Myocyte (in vitro differentiated cells): ENCODE measurements around the gene RAD51B. TPM values are rescaled to one million over a fixed set of nuclear protein-coding genes. Genes with fewer than 3 reads are reported as not detected.

Experiments used
- DNase-seq: peaks from one replicate; pipeline ENCODE4 v3.0.0-alpha.2; 2012; ENCODE audit warnings: low read depth
- total RNA-seq: library from RNA; depleted of rRNA; stranded (reverse); fragments of >200 nt; gene quantifications from 2 replicates; pipeline ENCODE4 v1.2.3, GENCODE V29; 2014

The RAD51B gene
- total RNA-seq, 1 donor from 2014 or later: 70.0 TPM

DNA sequence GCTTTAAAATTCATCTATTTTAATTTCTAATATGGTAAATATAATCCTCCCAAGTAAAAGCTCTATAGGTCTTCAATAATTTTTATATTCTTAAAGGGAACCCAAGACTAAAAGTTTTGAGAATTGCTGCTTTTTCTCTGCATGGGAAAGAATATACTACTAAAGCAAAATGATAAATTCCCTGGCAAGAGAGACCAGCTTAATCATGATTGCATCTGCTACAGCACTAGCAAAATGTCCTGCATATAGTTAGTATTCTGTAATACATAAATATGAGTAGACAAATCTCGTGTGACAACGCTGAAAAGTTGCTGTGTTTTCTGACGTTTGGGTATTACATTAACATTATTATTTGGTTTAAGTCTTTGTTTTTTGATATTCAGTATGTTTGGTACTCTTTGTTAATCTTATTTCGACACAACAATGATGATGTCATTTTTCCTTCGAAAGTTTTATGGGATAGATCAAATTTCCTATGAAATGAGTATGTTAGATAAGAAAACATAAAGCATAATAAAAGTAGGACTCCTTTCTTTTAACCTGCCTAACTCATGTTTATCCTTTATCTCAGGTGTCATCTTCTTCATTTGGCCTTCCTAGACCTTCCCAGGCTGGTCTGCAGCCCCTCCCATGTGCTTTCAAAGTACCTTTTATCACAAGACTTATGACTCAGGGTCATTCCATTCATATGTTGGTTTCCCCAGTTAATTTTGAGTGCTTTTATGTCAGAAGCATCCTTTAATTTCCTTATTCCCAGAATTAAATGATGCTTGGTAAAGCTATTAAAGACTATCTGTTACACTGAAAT lies 321.9 kb downstream of the RAD51B start:
- DNase-seq: peak; percentile 35

DNA sequence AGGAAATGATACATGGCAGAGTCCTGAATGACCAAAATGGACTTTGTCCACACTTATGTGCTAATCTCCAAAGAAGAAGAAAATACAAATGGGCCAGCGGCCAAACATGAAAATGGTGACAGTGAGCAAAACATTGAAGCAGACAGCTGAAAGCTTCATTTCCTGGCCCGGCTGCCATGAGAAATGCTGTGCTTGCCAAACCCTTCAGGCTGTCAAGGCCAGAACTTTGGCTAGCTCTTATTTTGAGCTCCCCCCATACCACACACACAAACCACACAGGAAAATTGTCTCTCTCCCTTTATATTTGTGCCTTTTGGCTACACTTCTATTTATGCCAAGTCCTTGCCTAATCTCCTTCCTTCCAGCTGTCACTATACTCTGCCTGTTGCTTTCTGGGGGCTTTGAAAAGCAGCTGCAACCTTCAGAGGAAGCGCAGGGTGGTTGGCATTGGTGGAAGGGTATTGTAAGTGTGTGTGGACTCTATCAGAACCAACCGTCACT lies 323.8 kb downstream of the RAD51B start:
- peak; percentile 98 for DNase-seq

- peak; percentile 83 for DNase-seq
These were observed 324.6 kb downstream of the RAD51B start for GRCh38 chr14:68144051-68144681.

DNA sequence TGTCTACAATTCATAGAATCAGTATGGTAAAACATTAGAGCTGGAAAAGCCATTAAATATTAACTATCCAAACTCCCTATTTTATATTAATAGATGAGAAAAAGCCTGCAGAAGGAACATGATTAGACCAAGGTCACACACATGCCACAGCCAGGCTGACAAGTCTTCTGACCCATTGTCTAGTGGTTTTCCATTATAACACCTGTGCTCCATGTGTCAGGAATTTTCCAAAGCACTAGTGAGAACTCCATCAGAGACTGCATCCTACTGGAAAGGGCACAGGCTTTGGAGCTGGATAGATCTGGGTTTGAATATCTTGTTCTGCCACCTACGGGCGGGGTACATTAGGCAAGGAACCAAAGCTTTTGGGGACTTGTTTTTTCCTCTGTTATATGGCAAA lies 325.5 kb downstream of the RAD51B start:
- peak; percentile 95 for DNase-seq

- DNase-seq: peak; percentile 43
These were observed 326.0 kb downstream of the RAD51B start for GRCh38 chr14:68145539-68145938.

DNA sequence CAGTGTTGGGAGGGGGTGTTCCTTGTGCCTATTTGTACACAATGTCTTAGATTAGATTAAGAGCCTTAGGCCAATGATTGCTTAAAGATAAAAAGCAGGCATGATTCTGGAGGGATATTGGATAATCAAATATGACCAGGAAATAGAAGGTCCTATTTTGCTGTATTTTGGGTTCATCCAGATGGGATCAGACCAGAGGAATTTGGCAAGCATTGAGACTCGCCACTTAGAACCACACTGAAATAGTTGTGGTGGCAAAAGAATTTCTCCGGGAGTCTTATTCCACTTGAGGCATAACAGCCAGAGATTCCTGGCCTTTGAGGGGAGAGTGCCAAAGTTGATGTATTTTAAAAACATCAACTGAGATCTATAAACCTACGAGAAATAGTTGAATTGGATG lies 327.2 kb downstream of the RAD51B start:
- DNase-seq: peak; percentile 99

DNA sequence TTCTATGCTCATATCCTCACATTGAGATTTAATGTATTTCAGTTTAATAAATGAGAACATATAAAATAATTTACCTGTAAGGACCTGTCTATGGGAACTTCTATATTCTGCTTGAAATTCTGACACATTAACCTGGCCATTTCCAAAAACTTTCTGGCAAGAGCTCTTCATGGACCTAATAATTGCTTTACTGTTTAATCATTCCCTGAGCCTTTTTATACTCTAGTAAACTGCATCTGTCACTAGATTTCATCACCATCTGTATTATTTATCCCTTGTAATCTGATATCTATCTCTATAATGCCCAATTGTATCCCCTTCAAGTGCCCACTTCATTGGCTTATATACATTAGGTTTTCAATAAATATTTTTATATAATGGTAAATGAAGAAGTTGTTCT lies 327.7 kb downstream of the RAD51B start:
- DNase-seq: peak; percentile 67

DNA sequence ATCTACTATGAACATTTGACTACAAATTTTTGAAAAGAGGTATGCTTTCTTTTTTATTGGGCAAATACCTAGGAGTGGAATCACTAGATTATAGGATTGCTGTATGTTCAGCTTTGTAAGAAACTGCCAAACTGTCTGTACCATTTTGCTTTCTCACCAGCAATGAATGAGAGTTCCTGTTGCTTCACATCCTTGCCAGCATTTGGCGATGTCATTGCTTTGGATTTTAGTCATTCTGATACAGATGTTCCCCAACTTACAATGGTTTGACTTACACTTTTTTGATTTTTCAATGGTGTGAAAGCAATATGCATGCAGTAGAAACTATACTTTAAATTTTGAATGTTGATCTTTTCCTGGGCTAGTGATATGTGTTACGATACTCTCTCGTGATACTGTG lies 328.7 kb downstream of the RAD51B start:
- DNase-seq: no peak

DNA sequence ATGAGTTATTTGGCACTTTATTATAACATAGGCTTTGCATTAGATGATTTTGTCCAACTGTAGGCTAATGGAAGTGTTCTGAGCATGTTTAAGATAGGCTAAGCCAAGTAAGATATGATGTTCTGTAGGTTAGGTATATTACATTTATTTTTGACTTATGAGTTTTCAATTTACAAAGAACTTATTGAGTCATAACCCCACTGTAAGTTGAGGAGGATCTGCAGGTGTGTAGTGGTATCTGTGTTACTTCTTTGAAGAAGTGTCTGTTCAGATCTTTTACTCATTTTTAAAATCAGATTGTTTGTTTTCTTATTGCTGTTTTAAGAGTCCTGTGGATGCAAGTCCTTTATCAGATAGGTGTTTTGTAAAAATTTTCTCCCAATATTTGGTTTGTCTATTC lies 329.2 kb downstream of the RAD51B start:
- no peak for DNase-seq

GRCh38 chr14:68153275-68153674 lies 333.7 kb downstream of the RAD51B start:
- DNase-seq: peak; percentile 13

DNA sequence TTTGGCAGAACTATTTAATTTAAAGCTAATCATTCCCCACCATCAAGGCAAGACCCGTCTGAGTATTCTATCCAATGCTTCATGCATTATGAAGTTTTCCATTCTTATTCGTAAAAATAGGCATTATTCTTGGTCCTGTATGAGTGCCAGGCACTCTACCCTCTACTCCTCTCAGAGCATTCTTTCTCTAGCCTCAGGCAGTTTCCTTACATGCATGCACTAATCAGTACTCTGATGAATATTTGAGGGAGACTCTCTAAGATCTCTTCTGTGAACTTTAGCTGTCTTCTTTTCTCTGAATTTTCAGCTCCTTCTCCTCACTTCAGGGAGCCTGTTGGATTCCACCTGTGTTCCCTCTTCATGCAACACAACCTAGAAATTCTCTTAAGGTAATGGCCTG lies 334.7 kb downstream of the RAD51B start:
- no peak for DNase-seq

DNA sequence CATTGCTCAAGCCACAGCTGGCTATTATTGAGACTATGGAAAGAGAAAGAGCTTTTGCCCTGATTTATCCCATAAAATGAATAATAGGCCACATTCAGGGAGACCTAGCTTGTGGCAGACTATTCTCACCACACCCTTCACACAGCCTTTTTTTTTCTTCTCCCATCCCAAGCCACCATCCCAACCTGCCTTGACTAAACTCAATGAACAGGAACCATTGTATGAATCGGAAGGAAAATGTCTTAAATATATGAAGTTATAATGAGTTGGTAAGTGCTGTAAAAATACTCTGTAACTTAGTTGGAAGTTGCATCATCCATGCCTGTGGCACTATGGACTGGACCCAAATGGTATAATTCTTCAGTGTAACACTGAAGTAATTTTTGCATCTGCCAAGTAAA lies 338.4 kb downstream of the RAD51B start:
- DNase-seq: peak; percentile 16

DNA sequence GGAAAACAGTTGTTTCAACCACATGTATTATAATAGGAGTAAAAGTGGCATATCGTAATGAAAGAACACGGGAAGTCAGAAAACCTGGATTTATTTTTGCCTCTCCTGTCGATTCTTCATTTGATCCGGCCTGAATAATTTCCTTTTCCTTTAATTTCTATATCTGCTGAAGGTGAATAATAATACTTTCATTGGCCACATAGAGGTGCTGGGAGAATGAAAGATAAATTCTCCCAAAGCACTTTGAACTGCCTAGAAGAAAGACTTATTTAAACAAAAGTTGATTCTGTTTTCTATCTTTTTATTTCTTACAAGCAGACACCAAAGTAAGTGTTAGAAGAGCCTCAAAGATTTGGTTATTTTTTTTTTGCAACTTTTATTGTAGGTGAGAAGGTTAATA lies 339.1 kb downstream of the RAD51B start:
- no peak for DNase-seq

GRCh38 chr14:68159701-68160633 lies 340.4 kb downstream of the RAD51B start:
- no peak for DNase-seq

GRCh38 chr14:68160779-68161546 lies 341.4 kb downstream of the RAD51B start:
- DNase-seq: no peak

GRCh38 chr14:68162887-68163286 lies 343.3 kb downstream of the RAD51B start:
- no peak for DNase-seq

DNA sequence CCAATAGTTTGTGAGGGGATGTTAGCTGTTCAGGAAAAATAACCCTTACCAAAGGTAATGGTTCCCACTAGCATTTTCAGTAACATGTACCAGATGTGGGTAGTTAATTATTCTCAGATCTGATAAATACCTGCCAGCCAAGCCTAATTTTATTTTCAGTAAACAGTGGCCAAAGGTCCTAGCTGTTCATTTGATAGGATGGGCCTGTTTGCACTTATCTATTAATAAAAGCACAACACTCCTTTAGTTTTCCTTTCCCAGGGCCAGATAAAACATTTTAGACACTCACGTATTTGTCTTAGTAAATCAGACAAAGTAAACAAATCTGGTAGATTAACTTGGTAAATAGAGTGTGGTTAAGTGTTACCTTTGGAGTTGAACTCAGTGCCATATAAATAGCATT lies 345.1 kb downstream of the RAD51B start:
- no peak for DNase-seq

DNA sequence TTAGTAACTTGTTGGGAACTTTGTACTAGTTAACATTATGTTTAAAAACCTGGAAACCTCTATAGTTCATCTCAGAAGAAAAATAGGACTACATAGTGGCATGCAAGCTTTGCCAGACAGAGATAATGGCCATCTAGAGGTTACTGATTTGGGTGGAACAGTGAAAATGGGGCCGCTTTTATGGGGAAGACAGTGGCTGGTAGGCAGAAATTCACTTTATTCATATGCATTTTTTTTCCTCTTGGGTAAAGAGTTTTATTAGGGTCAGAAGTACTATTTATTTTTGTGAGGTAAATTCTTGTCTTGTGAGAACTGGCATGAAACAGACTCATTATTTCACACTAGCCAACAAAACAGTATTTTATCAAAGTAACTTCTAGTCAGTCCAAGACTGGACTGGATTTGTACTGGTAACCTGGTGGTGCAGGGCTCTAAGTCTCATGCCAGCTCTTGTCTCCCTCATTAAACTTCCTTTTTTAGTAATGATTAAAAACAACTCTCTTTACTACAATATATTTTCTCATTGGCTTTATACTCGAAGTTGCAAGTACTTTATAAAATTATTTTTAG lies 345.8 kb downstream of the RAD51B start:
- DNase-seq: no peak

DNA sequence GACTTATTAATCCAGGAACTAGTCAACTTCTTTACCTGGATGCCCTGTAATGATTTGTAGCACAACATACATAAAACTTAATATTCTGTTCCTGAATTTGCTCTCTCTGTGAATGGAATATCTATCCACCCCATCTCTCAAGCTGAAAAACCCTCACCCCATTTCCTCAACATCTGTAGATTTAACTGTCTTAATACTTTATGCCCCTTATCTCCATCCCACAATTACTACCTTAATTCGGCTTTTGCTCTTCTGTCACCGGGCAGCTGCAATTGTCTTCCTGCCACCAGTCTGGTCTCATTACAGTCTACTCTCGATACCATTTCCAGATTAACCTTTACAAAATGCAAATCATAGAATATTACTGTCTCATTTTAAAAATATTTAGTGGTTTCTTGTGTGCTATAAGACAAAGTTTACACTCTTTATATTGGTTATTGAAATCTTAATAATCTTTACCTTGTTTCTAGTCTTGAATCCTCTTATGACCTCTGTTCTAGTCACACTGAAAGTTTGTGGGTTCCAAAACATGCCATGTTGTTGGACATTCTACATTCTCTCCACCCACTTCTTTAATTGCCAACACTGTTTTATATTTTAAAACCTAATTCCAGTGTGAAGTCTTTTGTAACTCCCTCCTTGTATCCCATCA lies 347.3 kb downstream of the RAD51B start:
- DNase-seq: no peak
